ENCODE measurements around the gene DDIT3. TPM values are rescaled to one million over a fixed set of nuclear protein-coding genes. Genes with fewer than 3 reads are reported as not detected.

DDIT3 gene
- total and polyA plus RNA-seq, 8 donors: 8.5 to 52.7 (median 9.9) TPM

DNA sequence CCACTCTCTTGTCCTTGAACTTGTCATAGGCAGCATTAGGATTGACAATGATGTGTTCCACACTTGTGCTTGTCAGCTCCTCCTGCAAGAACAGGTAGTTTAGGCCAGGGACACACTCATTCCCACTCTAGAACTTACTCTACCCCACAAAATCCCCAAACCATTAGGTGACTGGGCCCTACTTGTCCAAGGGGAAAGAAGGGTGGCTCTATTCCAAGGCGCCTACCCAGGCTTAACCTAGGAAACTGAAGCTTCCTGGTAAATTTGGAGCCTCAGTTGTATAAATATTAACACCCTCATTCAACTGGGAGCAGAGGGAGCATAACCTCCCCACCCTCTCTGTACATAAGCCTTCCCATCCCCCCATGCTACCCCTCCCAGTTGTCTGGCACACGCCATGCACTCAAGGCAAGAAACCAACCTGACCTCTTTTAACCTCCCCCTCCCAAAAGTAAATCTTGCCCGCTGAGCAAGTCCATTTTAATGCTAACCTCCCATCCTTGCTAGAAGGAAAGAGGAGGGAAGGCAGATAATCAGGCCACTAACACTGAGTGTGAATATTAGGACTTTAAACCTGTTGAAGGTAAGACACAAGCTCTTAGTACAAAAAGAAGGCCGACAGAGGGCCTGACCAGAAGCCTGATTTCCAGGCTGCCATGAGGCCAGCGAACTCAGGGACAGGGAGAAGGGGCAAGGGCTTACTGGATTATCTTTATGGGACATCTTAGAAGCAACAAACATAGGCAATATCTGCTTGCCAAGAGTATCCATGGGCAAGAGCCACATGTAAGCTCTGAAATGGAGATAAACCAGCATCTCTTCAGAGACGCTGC lies 15.7 kb upstream of the DDIT3 start:
- Histone ChIP-seq H3K4me1 (no peaks in the 10 kb centered on the region), H3K36me3 (peaks cover 2 to 53% (median 22%) of the 10 kb centered on the region in 3 donors), H3K27me3 (no peaks in the 10 kb centered on the region), H3K4me3 (no peak overlapping the region), H3K27ac (no peak overlapping the region), H3K9me3 (no peaks in the 10 kb centered on the region)
- TF ChIP-seq, protein P1, sequence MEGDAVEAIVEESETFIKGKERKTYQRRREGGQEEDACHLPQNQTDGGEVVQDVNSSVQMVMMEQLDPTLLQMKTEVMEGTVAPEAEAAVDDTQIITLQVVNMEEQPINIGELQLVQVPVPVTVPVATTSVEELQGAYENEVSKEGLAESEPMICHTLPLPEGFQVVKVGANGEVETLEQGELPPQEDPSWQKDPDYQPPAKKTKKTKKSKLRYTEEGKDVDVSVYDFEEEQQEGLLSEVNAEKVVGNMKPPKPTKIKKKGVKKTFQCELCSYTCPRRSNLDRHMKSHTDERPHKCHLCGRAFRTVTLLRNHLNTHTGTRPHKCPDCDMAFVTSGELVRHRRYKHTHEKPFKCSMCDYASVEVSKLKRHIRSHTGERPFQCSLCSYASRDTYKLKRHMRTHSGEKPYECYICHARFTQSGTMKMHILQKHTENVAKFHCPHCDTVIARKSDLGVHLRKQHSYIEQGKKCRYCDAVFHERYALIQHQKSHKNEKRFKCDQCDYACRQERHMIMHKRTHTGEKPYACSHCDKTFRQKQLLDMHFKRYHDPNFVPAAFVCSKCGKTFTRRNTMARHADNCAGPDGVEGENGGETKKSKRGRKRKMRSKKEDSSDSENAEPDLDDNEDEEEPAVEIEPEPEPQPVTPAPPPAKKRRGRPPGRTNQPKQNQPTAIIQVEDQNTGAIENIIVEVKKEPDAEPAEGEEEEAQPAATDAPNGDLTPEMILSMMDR (IDR thresholded peaks at IDR 0.05): no peak
- ATAC-seq: peak in 1 of 4 donors; percentile 16
- FAIRE-seq: no peak
- no peak for DNase-seq
- intact Hi-C loops (cut with DNase I): no loop called here
- 78% methylated on average over 6 of the region's 6 CpGs for WGBS, 2 donors

DNA sequence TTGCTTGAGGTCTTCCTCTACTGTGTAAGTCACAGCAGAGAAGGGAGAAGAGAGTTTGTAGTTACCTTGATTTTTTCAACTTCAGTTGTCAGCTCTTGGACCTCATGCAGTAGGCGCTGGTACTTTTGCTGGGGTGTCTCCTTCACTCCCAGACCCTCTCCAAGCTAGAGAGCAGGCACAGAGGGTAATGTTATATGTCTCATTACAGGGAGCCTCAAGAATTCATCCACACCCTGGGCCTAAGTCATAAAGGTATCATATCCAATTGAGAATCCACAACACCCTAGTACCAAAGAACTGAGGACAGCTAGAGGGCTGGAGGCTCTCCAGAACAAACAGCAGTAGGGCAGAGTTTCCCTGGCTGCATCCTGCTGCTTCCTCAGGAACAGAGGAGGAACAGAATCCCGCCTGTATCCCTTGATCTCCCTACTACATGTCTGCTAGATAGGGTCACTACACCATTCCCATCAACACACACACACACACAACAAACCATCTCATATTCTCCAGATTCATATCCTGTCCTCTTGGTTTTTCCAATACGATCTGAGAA lies 14.8 kb upstream of the DDIT3 start:
- H3K27ac ChIP-seq: no peak overlapping the region
- no peak for ATAC-seq
- 94 to 97% methylated on average over 3 of the region's 3 CpGs for WGBS, 2 donors

DNA sequence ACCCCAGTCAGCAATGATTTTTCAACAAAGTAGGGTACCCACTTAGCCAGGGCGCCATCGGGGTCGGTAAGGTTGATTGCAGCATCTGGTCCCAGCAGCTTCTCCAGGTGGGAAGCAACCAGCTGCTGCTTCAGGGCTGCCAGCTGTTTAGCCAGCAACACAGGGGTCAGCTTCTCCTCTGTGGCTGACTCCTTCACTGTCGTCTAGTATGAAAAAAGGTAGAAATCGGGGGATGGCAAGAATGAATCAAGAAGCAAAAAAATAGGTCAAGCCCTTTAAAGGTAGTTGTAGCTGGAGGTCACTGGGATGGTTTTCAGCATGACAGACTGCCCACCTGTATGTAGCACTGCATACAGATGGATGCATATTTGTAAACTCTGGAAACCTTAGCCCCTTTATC lies 13.9 kb upstream of the DDIT3 start:
- DNase-seq: no peak
- 59 to 68% methylated on average over 5 of the region's 5 CpGs for WGBS, 2 donors

More for the DNA sequence above, 14.8 kb upstream of the DDIT3 start:
- FAIRE-seq (no peak), DNase-seq (no peak)
- intact Hi-C loops (cut with DNase I): no loop called here
- Histone ChIP-seq H3K36me3 (peaks cover 2 to 62% (median 29%) of the 10 kb centered on the region in 3 donors), H3K4me1 (no peaks in the 10 kb centered on the region), H3K4me3 (no peak overlapping the region), H3K27me3 (no peaks in the 10 kb centered on the region), H3K9me3 (no peaks in the 10 kb centered on the region)
- TF ChIP-seq, protein P1 (IDR thresholded peaks at IDR 0.05): no peak

DNA sequence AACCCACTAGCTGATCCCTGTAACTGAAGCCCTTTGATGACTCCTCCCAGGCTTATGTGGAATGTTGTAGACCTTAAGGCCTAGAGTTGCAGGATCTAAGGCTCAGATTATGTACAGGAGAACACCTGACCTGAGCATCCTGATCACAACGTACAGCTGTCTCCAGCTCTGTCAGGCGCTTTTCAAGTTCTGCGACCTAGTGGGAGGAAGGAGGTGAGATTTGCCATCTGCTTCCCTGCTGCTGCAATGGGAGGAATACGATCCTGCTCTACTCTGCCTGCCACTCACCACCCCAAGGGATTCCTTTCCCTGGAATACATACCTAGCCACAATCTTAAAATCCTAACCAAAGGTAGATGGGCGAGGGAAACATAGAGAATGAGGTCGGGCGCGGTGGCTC lies 12.8 kb upstream of the DDIT3 start:
- DNase-seq (no peak), FAIRE-seq (no peak), ATAC-seq (no peak)
- intact Hi-C loops (cut with DNase I): no loop called here
- no peaks in the 10 kb centered on the region for H3K9me3 ChIP-seq
- H3K4me3 ChIP-seq: no peak overlapping the region
- H3K4me1 ChIP-seq: no peaks in the 10 kb centered on the region
- peaks cover 6 to 74% (median 36%) of the 10 kb centered on the region in 3 donors for H3K36me3 ChIP-seq
- H3K27me3 ChIP-seq: no peaks in the 10 kb centered on the region
- 90 to 94% methylated on average over 8 of the region's 8 CpGs for WGBS, 2 donors
- no peak overlapping the region for H3K27ac ChIP-seq
- TF ChIP-seq, protein P1 (IDR thresholded peaks at IDR 0.05): no peak

More for the DNA sequence above, 13.9 kb upstream of the DDIT3 start:
- Histone ChIP-seq H3K27ac (no peak overlapping the region), H3K9me3 (no peaks in the 10 kb centered on the region), H3K36me3 (peaks cover 6 to 68% (median 35%) of the 10 kb centered on the region in 3 donors), H3K4me3 (no peak overlapping the region), H3K4me1 (no peaks in the 10 kb centered on the region), H3K27me3 (no peaks in the 10 kb centered on the region)
- no peak for ATAC-seq
- FAIRE-seq: no peak
- TF ChIP-seq, protein P1 (IDR thresholded peaks at IDR 0.05): no peak
- intact Hi-C loops (cut with DNase I): no loop called here

DNA sequence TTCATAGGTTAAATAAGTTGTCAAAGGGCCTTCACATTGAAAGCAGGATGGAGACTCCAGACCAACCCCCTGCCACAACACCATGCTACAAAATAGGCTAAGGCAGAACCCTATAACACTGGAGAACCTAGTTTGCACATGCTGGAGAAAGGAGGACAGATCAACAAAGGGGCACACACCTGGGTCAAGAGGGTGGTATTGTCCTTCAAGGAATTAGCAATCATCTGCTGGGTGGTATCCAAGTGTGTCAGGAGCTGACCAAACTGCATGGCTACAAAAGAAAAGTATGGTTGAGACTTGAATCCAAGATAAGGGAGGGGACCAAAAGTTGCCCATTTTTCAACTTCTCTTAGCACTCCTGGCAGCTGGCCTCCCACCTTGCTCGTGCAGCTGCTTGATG lies 11.5 kb upstream of the DDIT3 start:
- Histone ChIP-seq H3K27me3 (no peaks in the 10 kb centered on the region), H3K27ac (no peak overlapping the region), H3K4me3 (no peak overlapping the region), H3K4me1 (no peaks in the 10 kb centered on the region), H3K36me3 (peaks cover 6 to 79% (median 38%) of the 10 kb centered on the region in 3 donors), H3K9me3 (no peaks in the 10 kb centered on the region)
- FAIRE-seq: no peak
- intact Hi-C loops (cut with DNase I): no loop called here
- WGBS, 2 donors: 89 to 95% methylated on average over 1 of the region's 1 CpG
- ATAC-seq: no peak
- TF ChIP-seq, protein P1 (IDR thresholded peaks at IDR 0.05): no peak
- no peak for DNase-seq
